GM18520 (cell line): ENCODE results near the gene DEDD.
A peak's percentile ranks its signal among the peaks of the same experiment; 100 is the strongest.

ENCODE experiments used
- ATAC-seq: cut with Tn5 transposase; IDR thresholded peaks from one replicate; pipeline ENCODE4 v1.9.1; 2021; ENCODE audit not compliant: unreplicated experiment

DEDD gene, protein sequence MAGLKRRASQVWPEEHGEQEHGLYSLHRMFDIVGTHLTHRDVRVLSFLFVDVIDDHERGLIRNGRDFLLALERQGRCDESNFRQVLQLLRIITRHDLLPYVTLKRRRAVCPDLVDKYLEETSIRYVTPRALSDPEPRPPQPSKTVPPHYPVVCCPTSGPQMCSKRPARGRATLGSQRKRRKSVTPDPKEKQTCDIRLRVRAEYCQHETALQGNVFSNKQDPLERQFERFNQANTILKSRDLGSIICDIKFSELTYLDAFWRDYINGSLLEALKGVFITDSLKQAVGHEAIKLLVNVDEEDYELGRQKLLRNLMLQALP

DNA sequence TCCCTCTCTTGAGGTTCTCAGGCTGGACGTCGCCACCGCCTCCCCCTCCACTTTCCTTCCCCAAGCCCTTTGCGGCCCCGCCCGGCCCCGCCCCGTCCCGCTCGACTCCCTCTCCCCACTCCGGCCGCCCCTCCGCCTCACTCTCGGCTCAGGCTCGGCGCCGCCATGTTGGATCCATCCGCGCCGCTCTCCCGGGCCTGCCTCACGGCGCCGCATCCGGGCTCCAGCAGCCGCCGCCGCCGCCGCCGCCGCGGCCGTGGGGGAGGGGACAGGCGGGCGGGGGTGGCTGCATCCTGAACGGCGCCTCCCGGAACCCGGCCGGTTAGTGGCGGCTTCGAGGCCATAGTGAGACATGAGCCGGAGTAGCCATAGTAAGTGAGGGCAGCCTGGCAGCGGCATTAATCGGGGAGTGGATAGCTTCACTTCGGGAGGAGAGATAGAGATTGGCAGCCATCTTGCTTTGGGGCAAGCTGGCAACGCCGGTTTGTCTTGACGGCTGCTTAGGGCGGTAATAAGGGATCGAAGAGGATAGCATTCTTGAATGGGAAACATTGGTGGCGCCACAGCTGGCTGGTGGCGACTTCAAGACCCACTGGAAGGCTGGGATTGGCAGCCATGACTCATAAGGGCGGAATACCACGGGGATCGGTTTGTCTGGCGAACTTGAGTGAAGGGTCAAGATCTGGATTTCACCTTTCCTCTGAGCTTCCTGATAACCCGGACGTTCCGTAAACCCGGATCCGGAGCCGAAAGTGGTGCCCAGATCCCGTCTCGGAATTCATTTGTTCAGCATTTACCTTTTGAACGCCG is at the start of gene DEDD:
DEDD (minus strand) TSS at position 258 of the 810 bp plus-strand sequence. CDS start 8,205 bp downstream, outside the sequence.
- peak; percentile 89 for ATAC-seq

DNA sequence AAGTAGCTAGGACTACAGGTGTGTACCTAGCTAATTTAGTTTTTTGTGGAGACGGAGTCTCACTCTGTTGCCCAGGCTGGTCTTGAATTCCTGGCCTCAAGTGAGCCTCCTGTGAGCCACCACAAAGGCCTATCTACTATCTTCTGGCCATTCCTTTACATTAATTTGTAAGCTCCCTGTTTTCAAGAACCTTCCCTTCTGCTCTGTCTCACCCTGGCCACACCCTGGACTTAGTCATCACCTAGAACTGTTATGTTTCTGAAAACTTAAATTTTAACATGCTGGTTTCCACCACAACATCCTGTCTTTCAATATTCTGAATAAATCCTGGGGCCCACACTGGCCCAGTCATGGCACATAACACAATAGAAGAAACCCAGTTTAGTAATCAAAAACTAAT is 49.7 kb upstream of the DEDD start:
- ATAC-seq = peak; percentile 36

DNA sequence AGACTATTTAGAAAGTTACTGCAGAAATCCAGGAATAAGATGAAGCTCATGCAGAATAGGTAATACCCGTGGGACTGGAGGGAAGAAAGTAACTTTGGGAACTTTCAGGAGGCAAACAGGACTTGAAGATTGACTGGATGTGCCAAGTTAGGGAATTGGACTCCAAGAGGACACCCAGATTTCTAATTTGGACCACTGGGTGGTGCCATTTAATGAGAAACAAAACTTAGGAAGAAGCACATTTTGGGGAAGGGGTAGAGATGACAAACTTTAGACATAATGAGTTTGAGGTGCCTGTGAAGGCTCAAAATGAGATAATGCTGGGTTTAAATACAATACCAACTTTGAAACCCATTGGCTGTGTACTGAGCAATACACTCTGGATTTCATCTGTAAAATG is 48.2 kb upstream of the DEDD start:
- no peak for ATAC-seq

DNA sequence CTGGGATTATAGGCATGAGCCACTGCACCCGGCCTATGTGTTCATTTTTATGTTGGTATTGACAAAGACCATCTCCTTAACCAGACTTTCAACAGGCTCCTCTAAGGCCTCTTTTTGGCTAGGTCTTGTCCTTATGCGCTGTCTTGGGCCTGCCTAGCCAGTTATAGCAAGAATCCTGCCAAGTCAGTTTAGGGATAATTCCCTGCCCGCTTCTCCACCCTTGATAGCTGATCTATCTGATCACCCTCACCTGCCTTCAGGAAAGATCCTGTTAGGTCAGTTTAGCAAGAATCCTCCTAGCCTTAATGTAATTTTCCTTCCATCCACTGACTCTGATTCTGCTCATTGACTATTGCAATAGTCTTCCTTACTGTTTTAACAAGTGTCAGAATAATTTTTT is 47.2 kb upstream of the DEDD start:
- no peak for ATAC-seq

DNA sequence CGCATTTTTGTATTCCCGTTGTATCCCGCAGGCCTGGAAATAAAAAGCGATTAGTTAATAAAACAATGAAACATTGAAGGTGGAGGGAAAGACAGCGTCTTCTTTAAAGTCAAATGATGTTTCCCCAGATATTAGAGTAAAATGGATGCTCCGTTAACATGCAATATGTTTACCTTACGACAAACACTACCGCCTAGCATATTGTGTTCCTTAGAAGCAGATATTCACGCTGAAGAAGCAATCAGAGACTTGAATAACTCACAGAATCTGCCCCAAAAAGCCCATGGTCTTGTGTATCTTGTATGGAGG is 45.4 kb upstream of the DEDD start:
- ATAC-seq = no peak

DNA sequence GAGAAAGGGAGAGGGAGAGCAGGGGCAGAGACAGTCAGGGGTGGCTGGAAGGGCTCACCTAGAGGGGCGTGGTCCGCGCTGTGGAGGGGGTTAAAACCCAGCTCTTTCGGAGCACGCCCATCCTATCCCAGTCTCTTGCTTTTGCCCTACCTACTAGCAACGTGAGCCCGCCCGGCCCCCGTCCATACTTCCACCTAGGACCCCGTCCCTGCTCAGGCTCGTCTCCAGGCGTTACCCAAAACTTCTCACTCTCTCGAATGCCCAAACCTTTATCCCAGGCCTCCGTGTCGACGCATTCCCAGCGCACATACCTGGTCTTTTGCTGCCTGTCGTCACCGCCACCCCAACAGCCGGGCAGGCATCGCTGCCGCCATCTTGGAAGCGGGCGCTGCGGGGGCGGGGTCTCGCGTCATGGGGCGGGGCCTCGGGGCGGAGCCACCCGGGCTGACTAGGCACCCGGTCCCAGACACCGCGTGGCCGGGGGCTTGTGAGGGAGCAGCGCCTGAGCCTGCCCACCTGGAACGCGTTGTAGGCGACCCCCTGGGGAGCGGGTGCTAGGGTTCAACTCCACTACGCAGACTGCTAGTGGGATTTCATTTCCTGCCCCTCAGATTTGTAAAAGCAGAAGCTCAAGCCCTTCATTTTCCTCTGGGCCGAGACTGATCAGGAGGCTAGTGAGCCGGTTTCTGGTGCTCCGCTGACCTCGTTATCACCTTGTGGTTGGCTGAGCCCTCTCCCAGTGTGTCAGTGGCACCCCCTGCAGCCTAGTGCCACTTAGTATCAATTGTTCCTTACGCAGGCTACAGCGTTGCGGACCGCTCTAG is 44.9 kb upstream of the DEDD start, which contains the start of gene B4GALT3:
B4GALT3 (minus strand) TSS at position 396 of the 824 bp plus-strand sequence. CDS start 1,447 bp downstream, outside the sequence.
- peak; percentile 52 for ATAC-seq

DNA sequence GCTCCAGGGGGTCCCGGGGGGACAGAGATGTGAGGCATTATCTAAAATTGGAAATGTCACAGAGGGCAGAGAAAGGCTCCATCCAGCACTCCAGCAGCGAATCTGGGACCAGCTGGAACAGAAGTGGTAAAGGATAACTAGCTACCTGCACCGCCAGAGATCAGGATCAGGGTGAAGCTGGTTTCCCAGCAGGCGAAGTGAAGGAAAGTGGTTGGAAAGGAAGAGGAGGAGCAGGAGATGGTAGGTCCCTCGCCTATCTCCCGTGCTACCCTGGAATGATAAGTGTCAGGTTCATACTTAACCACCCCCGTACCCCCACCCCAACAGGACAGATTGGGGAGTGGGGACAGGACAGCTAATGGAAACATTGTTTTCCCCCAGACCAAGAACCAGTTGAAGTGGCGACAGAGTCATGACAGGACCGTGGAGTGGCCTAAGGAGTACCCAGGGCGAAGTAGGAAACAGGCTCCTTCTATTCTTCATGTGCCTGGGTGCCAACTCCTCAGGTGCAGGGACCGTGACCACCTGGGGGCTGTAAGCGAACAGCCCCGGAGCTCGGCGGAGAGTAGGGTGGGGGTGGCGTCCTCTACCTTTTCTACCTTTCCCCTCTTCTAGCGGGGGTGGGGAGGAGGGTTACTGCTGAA is 44.1 kb upstream of the DEDD start:
- ATAC-seq = no peak

DNA sequence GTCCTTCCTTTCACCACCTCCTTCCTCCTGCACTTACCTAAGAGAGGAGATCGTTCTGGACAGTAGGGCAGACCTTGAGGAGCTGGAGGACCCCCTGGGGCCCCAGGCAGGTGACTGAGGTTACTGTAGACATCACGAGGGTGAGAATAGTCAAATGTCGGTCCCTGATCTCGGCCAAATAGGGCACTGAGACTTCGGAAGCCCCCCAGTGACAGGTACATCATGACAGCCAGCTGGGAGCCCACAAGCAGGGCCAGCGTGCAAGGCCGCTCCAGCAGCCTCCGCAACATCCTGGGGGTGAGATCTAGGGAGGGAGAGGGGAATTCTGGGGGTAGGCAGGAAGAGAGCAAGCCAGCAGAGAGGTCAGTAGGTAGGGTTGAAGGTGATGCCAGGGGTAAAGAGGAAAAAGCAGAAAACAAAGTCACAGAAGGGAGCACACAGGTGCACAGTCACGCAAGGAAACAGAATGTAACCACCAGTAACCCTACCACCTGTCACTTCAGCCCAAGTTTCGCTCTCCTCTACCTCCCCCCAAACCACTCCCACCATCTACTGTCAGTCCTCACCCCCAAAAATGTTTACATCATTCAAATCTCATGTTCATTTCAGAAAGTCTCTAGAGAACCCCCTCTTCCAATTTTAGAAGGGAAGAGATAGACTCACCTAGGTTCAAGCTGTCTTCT is 43.4 kb upstream of the DEDD start:
- ATAC-seq = no peak

DNA sequence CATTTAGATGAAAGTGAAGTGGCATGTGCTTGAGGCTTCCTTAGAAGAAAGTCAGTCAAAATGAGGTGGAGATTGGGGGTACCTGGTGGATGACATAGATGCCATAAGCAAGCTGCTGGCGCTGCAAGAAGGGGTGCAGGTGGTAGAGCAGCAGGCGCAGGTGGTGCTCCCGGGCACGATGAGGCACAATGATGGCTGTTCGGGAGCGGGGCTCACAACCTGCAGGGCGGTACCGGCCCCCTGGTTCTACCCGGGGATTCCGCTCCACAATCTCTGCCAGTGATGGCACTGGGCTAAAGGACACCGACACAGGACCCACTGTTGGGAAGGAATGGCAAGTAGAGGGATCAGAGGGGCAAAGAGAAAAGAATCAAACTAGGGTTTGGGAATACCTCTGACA is 42.4 kb upstream of the DEDD start:
- no peak for ATAC-seq

DNA sequence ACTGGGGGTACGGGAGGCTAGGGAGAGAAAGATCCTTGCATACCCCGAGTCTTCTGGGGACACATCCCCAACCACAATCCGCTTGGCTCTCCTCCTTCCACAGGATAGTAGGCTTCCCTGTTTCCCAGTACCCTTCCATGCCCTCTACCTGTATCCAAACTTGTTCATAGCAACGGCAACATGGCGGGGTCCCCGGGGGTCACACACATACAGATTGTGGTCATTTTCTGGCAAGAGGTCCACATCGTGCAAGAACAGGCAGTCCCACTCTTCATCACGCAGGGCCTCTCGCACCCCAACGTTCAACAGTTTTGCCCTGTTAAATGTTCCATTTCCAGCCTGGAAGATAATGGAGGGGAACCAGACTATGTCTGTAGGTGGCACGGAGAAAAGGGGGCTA is 41.2 kb upstream of the DEDD start:
- no peak for ATAC-seq

DNA sequence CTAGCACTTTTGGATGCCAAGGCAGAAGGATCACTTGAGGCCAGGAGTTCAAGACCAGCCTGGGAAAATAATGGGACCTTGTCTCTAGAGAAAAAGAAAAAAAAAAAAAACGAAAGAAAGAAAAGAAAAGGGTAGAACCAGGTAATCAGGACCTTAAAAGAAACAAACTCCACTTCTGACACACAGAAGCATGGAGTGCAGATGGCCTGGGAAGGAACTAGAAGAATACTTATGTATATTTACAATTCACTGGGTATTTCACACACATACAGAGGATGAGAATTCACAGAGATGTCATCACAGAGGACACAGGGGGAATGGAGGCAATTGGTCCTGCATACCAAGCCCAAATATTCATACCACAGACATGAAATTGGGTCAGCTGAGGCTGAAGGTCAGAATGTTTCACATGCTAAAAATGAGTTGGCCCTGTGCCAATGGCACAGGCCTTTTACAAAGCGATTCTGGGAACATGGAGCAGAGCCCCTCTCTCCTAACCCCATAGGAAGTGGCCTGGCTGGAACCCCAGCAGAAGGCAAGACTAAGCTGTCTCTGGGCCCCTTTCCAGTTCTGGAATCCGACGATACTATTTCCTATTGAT is 40.4 kb upstream of the DEDD start:
- ATAC-seq = no peak

DNA sequence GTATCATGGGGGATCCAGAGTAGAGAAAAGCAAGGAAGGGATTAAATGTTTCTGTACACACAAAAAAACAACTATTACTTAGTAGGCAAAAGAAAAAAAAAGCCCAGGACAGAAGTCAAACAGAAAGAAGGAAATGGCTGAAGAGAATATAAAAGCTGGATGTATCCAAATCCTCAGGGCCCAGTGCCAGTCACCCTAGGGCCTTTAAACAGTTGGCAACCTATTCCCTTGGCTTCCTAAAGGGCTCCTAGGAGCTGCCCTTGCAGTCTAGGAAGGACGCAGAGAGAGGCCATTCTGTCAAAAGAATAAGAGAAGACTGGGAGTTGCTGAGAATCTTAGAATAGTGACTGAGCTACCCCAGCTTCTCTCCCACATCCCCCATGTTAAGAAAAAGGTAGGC is 39.9 kb upstream of the DEDD start:
- ATAC-seq = no peak

DNA sequence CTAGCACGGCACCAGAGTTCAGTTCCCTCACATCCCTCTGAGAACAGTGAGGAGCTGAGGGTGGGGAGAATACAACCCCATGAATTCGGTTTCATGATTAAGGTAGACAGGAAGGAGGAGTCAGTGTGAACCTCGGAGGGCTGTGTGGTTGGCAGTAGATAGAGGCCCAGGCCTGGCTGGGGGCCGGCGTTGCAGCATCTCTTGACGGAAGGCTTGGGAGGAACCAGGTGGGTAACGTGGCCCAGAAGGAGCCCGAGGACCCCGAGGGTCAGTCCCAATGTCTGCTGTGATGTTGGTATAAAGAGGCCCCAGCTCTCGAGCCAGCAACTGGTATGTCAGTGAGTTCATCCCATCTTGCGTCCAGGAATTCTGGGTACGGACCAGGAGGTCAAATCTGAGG is 39.2 kb upstream of the DEDD start:
- no peak for ATAC-seq

DNA sequence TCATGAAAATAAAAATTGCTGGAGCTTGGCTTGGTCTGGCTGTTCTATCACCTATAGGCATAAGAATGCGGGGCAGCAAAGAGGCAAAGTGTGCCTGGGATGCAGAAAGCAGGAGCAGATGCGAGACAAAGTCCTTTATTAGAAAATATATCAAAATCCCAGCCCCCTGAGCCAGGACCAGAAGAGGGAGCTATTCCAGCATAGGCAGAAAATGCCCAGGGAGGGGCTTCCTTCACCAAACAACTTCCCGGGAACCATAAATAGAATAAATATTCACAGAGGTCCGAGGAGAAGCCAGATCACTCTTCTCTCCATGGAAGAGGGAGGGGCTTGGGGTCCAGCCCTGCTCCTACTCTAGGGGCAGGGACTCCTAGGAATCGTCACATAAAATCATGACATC is 38.7 kb upstream of the DEDD start:
- ATAC-seq = no peak

DNA sequence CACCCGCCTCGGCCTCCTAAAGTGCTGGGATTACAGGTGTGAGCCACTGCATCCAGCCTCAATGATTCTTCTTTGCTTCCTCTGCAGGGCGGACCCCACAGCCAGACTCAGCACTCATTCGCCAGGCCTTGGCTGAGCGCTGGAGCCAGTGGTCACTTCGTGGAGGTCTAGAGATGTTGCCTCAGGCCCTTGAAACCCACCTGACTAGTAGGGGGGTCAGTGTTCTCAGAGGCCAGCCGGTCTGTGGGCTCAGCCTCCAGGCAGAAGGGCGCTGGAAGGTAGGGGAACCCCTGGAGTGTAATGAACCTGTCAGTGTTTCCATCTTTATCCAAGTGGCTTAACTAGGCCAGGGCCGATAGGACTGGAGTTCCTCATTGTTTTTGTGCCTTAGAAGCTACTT is 36.4 kb upstream of the DEDD start:
- no peak for ATAC-seq

DNA sequence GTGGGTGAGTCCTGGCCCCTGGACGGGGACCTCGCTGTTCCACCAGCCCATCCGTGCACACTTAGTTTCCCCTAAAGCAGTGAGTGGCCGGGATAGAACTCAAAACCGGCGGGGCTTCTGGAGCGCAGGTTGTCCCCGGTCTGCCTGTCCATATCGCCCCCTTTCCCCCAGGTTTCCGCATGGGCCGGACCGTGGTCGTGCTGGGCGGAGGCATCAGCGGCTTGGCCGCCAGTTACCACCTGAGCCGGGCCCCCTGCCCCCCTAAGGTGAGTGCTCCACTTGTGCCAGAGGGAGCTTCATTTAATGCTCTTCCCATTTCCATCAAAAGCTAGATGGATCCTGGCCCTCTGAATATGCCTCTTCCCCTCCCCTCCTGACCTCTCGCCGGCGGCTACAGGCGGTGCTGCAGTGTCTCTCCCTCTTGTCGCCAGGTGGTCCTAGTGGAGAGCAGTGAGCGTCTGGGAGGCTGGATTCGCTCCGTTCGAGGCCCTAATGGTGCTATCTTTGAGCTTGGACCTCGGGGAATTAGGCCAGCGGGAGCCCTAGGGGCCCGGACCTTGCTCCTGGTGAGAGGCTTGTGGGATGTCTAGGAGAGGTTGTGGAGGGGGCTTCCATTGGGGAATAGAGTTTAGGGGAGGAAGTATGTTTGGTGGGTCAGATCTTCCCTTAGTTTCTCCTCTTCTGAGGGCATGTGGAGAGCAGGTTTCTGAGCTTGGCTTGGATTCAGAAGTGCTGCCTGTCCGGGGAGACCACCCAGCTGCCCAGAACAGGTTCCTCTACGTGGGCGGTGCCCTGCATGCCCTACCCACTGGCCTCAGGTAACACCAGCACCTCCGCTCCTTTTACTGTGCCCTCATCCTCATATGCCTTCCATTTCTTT is 34.4 kb upstream of the DEDD start:
- no peak for ATAC-seq

DNA sequence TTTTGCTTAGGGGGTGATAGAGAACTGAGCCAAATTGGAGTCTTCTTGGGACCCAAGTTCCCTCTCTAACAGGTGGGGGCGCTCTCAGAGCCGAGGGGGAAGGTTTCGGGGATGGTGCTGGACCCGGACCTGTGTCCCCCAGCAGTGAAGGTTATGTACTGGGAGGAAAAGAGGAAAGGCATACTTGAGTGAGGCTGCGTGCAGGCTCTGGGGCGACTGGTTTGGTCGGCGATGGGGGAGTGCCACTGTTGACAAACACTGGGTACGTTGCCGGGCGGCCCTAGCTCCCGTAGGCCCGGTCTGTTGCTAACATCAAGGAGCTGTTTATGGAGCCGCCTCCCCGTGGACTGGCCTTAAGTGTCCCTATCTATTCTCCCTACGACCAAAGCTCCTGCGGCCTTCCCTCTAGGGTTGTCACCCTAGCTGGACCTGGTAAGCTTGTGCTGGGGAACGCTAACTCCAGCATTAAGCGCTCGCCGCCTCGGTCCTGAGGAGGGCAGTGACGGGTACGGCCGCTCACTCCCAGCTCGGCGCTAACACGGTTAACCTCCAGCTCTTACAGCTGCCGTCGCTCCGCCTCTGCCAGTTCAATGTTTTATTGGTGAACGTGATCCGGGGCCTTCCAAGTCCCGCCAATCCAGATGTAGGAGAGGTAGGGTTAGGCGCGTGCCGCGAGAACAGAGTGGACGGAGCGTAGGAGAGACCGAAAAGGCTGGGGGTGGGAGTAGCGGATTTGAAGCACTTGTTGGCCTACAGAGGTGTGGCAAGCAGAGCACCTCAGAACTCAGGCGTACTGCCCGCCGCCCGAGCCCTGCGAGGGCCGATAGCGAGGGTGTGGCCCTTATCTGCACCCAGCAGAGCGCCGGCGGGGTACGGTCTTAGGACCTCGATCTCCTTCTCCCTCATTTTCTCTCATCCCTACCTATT is 33.5 kb upstream of the DEDD start, which contains the start of gene PPOX:
PPOX (plus strand) TSS at position 685 of the 927 bp plus-strand sequence. CDS start 422 bp downstream, outside the sequence.
- ATAC-seq = peak; percentile 90
